Chondrocyte (in vitro differentiated cells): ENCODE results near the gene MAPKAP1. TPM values are rescaled to one million over a fixed set of nuclear protein-coding genes. Genes with fewer than 3 reads are reported as not detected.

Experiments
- DNase-seq: peaks from one replicate; pipeline ENCODE4 v3.0.0; 2021; ENCODE audit warnings: mixed read lengths, low spot score
- H3K27ac Mint-ChIP-seq: one replicate; pipeline ENCODE4 v1.8.0; 2021; ENCODE audit warnings: mild to moderate bottlenecking, moderate library complexity, mixed read lengths; ENCODE audit not compliant: unreplicated experiment
- H3K27me3 Mint-ChIP-seq: 2 replicates; pipeline ENCODE4 v1.8.0; 2021; ENCODE audit warnings: low read depth, mixed read lengths
- H3K36me3 Mint-ChIP-seq: 2 replicates; pipeline ENCODE4 v1.8.0; 2021; ENCODE audit warnings: low read depth, mixed read lengths
- H3K4me1 Mint-ChIP-seq: 2 replicates; pipeline ENCODE4 v1.8.0; 2021; ENCODE audit warnings: low read depth, mild to moderate bottlenecking, mixed read lengths
- H3K4me3 Mint-ChIP-seq: one replicate; pipeline ENCODE4 v1.8.0; 2021; ENCODE audit warnings: mild to moderate bottlenecking, moderate library complexity, mixed read lengths; ENCODE audit not compliant: unreplicated experiment
- H3K9me3 Mint-ChIP-seq: 2 replicates; pipeline ENCODE4 v1.8.0; 2021; ENCODE audit warnings: low read depth, mixed read lengths
- total RNA-seq: library from RNA; stranded (reverse); gene quantifications from 3 replicates; pipeline ENCODE4 v1.2.1, GENCODE V29; 2021
- TF ChIP-seq, protein P1 (sequence below): fragments of 200-600 bp; sonication (generic); IDR thresholded peaks from 2 replicates; pipeline ENCODE4 v1.5.0; 2021; ENCODE audit warnings: antibody characterized with exemption, mild to moderate bottlenecking, moderate library complexity

Gene MAPKAP1
- total RNA-seq, 1 donor from 2014 or later, result 91.5 TPM

- Mint-ChIP-seq H3K9me3 (no peaks in the 10 kb centered on the region), H3K27me3 (no peaks in the 10 kb centered on the region), H3K36me3 (peaks cover 1% of the 10 kb centered on the region), H3K4me1 (peaks cover 49% of the 10 kb centered on the region), H3K27ac (no peak overlapping the region), H3K4me3 (no peak overlapping the region)
- TF ChIP-seq, protein P1, sequence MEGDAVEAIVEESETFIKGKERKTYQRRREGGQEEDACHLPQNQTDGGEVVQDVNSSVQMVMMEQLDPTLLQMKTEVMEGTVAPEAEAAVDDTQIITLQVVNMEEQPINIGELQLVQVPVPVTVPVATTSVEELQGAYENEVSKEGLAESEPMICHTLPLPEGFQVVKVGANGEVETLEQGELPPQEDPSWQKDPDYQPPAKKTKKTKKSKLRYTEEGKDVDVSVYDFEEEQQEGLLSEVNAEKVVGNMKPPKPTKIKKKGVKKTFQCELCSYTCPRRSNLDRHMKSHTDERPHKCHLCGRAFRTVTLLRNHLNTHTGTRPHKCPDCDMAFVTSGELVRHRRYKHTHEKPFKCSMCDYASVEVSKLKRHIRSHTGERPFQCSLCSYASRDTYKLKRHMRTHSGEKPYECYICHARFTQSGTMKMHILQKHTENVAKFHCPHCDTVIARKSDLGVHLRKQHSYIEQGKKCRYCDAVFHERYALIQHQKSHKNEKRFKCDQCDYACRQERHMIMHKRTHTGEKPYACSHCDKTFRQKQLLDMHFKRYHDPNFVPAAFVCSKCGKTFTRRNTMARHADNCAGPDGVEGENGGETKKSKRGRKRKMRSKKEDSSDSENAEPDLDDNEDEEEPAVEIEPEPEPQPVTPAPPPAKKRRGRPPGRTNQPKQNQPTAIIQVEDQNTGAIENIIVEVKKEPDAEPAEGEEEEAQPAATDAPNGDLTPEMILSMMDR, result no peak
- DNase-seq, result no peak
Measured at GRCh38 chr9:125510980-125511379, 196.0 kb downstream of the MAPKAP1 start.

DNA sequence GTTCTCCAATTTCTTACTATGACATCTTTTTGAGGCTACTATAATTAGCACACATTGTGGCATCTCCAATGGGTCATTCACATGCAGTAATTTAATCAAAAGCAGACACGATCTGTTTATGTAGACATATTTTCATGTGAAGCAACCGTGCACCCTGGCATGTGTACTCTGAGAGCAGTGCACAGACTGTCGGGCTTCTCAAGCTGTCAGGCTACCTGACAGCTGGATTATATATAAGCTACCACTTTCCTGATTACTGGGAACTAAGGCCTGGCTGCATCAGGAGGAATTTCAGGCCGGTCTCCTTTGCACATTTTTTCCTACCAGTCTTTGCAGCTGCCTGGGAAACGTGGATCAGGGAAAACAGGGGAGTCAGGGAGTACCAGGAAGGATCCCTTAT, 197.5 kb downstream of the MAPKAP1 start:
- TF ChIP-seq, protein P1, result no peak
- H3K9me3 Mint-ChIP-seq, result no peaks in the 10 kb centered on the region
- H3K4me3 Mint-ChIP-seq, result no peak overlapping the region
- peak overlapping the region; percentile 85 for H3K27ac Mint-ChIP-seq
- DNase-seq, result no peak
- peaks cover 48% of the 10 kb centered on the region for H3K4me1 Mint-ChIP-seq
- H3K36me3 Mint-ChIP-seq, result peaks cover 4% of the 10 kb centered on the region
- no peaks in the 10 kb centered on the region for H3K27me3 Mint-ChIP-seq

GRCh38 chr9:125508249-125508648, 198.8 kb downstream of the MAPKAP1 start:
- H3K9me3 Mint-ChIP-seq, result no peaks in the 10 kb centered on the region
- H3K4me1 Mint-ChIP-seq, result peaks cover 36% of the 10 kb centered on the region
- H3K27ac Mint-ChIP-seq, result no peak overlapping the region
- no peak for DNase-seq
- TF ChIP-seq, protein P1, result no peak
- H3K27me3 Mint-ChIP-seq, result no peaks in the 10 kb centered on the region
- H3K36me3 Mint-ChIP-seq, result peaks cover 4% of the 10 kb centered on the region
- no peak overlapping the region for H3K4me3 Mint-ChIP-seq

GRCh38 chr9:125507226-125507625, 199.8 kb downstream of the MAPKAP1 start:
- no peak overlapping the region for H3K4me3 Mint-ChIP-seq
- H3K9me3 Mint-ChIP-seq, result no peaks in the 10 kb centered on the region
- H3K27me3 Mint-ChIP-seq, result no peaks in the 10 kb centered on the region
- TF ChIP-seq, protein P1, result no peak
- no peak for DNase-seq
- H3K27ac Mint-ChIP-seq, result no peak overlapping the region
- H3K36me3 Mint-ChIP-seq, result peaks cover 4% of the 10 kb centered on the region
- H3K4me1 Mint-ChIP-seq, result peaks cover 32% of the 10 kb centered on the region

DNA sequence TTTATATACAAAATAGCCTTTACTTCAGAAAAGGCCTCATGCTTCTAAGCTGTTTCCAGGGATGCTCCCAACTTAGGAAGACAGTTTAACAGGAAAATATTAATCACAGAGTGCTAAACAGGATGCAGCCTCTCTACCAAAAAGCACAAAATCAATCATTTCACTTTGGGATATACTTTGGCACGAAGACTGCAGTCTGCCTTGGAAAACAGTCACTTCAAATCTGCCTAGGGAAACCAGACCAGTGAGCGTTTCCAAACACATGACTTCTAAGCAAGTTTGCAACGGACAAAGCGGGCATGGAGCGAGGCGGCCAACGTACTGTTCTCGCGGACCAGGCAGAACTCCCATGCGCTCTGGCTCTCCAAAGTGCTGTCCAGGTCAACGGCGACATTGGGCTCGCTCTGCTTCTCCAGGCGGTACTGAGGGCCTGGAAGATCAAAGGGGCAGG, 201.0 kb downstream of the MAPKAP1 start:
- no peak for DNase-seq
- TF ChIP-seq, protein P1, result no peak
- Mint-ChIP-seq H3K27ac (no peak overlapping the region), H3K4me3 (no peak overlapping the region), H3K36me3 (peaks cover 6% of the 10 kb centered on the region), H3K27me3 (no peaks in the 10 kb centered on the region), H3K4me1 (peaks cover 25% of the 10 kb centered on the region), H3K9me3 (peaks cover under 1% of the 10 kb centered on the region)
